Left ventricle myocardium inferior (tissue), 1 donor: ENCODE measurements around the gene ANKDD1A. TPM values are rescaled to one million over a fixed set of nuclear protein-coding genes. Genes with fewer than 3 reads are reported as not detected.

Experiments
- DNase-seq: peaks from one replicate; pipeline ENCODE4 v3.0.0-alpha.2; 2020
- H3K27ac ChIP-seq: fragments of 200-600 bp; replicated peaks from 2 replicates; pipeline ENCODE4 v1.8.0; 2021
- H3K27me3 ChIP-seq: fragments of 200-600 bp; 2 replicates; pipeline ENCODE4 v1.8.0; 2021; ENCODE audit warnings: low read depth
- H3K36me3 ChIP-seq: fragments of 200-600 bp; 2 replicates; pipeline ENCODE4 v1.8.0; 2021
- H3K4me1 ChIP-seq: fragments of 200-600 bp; 2 replicates; pipeline ENCODE4 v1.8.0; 2021
- H3K4me3 ChIP-seq: fragments of 200-600 bp; 2 replicates; pipeline ENCODE4 v1.8.0; 2021; ENCODE audit warnings: mild to moderate bottlenecking, moderate library complexity
- H3K9me3 ChIP-seq: fragments of 200-600 bp; replicated peaks from 2 replicates; pipeline ENCODE4 v1.8.0; 2021
- intact Hi-C: fragments of 100-400 bp; cut with micrococcal nuclease; formaldehyde crosslinking; loops from one replicate; pipeline ENCODE4 v1.11.0; 2022
- total RNA-seq: library from RNA; stranded (reverse); fragmentation: NEBNext Ultra II Directional; extraction: Animal tissue kit (Norgen Biotek cat#: 25700); gene quantifications from one replicate; pipeline ENCODE4 v1.2.1, GENCODE V29; 2021
- TF ChIP-seq, protein P1 (sequence below): fragments of 200-600 bp; IDR thresholded peaks from 2 replicates; pipeline ENCODE4 v1.8.0; 2021; ENCODE audit warnings: antibody characterized with exemption, mild to moderate bottlenecking, borderline replicate concordance
- donor health status: DM: no; HTN: yes; CAD: no; lungs with severe emphysema.

The ANKDD1A gene
- total RNA-seq, 1 donor from 2014 or later, result 1.8 TPM

DNA sequence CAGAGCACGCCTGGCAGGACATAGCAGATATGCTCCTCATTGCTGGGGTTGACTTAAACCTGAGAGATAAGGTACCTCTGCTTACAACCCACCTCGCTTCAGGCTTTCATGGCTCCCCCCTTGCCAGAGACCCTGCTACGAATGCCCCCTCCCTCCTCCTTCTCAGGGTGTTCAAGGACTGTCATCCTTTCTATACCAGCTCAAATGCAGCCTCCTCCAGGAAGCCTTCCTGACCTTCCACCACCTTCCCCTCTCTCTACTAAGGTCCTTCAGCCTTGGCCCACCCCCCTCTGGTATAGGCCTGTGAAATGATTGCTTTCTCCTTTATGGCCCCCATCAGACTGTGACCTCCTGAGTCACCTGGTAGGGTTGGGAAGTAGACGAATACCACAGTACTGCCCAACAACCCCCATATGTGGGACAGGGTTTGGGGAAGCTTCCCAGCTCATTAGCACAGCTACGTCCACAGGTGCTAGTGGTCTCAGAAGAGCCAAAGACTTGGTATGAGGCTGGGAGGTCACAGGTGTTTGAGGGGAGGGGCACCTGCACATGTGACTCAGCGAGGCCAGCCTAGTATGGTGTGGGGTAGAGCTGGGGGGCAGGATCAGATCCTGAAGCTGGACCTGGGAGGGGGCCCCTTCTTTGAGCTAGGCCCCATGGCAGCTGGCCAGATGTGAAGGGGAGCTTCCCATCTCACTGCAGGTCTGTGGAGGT, 32.0 kb downstream of the ANKDD1A start:
- TF ChIP-seq, protein P1, sequence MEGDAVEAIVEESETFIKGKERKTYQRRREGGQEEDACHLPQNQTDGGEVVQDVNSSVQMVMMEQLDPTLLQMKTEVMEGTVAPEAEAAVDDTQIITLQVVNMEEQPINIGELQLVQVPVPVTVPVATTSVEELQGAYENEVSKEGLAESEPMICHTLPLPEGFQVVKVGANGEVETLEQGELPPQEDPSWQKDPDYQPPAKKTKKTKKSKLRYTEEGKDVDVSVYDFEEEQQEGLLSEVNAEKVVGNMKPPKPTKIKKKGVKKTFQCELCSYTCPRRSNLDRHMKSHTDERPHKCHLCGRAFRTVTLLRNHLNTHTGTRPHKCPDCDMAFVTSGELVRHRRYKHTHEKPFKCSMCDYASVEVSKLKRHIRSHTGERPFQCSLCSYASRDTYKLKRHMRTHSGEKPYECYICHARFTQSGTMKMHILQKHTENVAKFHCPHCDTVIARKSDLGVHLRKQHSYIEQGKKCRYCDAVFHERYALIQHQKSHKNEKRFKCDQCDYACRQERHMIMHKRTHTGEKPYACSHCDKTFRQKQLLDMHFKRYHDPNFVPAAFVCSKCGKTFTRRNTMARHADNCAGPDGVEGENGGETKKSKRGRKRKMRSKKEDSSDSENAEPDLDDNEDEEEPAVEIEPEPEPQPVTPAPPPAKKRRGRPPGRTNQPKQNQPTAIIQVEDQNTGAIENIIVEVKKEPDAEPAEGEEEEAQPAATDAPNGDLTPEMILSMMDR, result no peak
- Histone ChIP-seq H3K4me1 (no peaks in the 10 kb centered on the region), H3K9me3 (no peaks in the 10 kb centered on the region), H3K27ac (no peak overlapping the region), H3K4me3 (no peak overlapping the region), H3K27me3 (no peaks in the 10 kb centered on the region), H3K36me3 (no peaks in the 10 kb centered on the region)
- DNase-seq, result no peak
- intact Hi-C loops, result no loop called here

DNA sequence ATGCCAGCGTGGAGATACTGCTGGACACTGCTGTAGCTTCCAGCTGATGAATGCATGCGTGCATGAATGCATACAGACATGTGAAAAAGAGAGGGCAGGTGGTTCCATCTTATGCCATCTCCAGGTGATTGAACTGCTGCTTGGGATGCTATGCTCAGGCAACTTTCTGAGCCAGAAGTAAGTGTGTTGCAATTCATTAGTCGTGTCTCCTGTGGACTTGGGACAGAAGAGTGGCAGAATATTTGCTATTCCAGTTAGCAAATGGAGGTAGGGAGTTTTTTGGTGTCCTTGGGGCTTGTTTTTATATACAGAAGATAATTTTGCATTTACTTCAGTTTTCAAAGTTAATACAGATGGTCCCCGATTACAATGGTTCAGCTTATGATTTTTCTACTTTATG, 33.3 kb downstream of the ANKDD1A start:
- no peaks in the 10 kb centered on the region for H3K4me1 ChIP-seq
- no peaks in the 10 kb centered on the region for H3K27me3 ChIP-seq
- no peaks in the 10 kb centered on the region for H3K9me3 ChIP-seq
- intact Hi-C loops, result no loop called here
- H3K4me3 ChIP-seq, result no peak overlapping the region
- no peak for DNase-seq
- H3K27ac ChIP-seq, result no peak overlapping the region
- no peaks in the 10 kb centered on the region for H3K36me3 ChIP-seq
- TF ChIP-seq, protein P1, result no peak

DNA sequence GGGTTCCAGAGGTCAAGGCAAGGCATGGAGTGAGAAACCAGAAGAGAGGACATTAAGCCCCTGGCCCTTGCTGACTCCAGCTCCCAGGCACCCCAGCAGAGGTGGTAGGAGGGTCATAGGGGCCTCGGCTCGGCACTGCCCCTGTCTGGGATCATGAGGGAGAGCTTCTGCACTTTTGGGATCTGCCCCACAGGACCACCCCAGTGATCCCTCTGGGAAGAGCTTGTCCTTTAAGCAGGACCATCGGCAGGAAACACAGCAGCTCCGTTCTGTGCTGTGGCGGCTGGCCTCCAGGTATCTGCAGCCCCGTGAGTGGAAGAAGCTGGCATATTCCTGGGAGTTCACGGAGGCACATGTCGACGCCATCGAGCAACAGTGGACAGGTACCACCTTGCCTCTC, 35.5 kb downstream of the ANKDD1A start:
- intact Hi-C loops, result no loop called here
- H3K9me3 ChIP-seq, result no peaks in the 10 kb centered on the region
- H3K36me3 ChIP-seq, result no peaks in the 10 kb centered on the region
- no peak overlapping the region for H3K4me3 ChIP-seq
- no peak for DNase-seq
- H3K27ac ChIP-seq, result no peak overlapping the region
- H3K4me1 ChIP-seq, result no peaks in the 10 kb centered on the region
- H3K27me3 ChIP-seq, result no peaks in the 10 kb centered on the region
- TF ChIP-seq, protein P1, result no peak

DNA sequence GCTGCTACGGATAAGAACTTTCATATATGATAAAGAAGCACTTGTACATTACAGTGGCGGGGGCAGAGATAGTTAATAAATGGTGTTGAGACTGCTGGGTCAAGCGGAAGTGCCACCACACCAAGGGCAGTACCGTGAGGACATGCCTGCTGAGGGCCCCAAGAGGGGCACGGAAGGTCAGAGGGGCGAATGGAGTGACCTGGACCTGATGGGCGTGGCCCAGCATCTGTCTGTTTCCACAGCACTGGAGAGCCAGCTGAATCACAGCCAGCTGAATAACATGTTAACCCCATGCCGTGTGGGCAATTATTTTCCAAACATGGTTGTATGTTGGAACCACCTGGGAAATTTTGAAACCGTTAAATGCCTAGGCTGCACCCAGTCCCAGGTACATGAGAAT, 37.2 kb downstream of the ANKDD1A start:
- Histone ChIP-seq H3K36me3 (no peaks in the 10 kb centered on the region), H3K4me1 (no peaks in the 10 kb centered on the region), H3K27me3 (no peaks in the 10 kb centered on the region), H3K9me3 (no peaks in the 10 kb centered on the region), H3K27ac (no peak overlapping the region), H3K4me3 (no peak overlapping the region)
- DNase-seq, result no peak
- TF ChIP-seq, protein P1, result no peak
- intact Hi-C loops, result no loop called here

DNA sequence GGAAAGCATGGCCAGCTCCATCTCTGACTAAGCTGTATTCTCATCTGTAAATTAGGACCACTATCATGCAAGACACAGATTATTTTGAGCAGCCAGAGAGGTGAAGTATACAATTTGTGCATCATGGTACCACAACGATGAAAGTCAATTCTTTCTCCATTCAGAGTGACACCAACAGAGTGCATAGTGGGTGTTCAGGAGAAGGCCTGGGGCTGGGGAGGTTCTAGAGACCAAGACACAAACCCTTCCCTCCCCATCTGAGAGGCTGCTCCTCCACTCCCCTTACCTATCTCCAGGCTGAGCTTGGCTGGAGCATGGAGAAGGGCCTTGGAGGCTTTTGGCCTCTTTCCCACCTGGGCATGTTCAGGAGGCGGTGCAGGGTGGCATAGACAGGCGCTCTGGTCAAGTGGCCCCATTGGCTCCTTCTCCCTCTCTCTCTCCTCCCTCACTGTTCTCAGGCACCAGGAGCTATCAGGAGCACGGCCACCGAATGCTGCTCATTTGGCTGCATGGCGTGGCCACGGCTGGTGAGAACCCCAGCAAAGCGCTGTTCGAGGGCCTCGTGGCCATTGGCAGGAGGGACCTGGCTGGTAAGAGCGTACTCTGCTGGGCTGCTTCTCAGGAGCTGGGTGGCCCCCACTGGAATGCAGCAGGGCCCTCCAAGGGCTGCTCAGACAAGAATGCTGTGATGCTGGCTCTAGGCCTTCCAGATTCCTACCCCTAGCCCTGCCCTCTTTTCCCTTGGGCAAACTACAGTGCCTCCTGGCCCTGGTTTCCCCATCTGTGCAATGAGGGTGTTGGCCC, 37.9 kb downstream of the ANKDD1A start:
- no peaks in the 10 kb centered on the region for H3K36me3 ChIP-seq
- no peaks in the 10 kb centered on the region for H3K27me3 ChIP-seq
- DNase-seq, result no peak
- H3K4me3 ChIP-seq, result no peak overlapping the region
- intact Hi-C loops, result no loop called here
- H3K9me3 ChIP-seq, result no peaks in the 10 kb centered on the region
- TF ChIP-seq, protein P1, result no peak
- H3K4me1 ChIP-seq, result no peaks in the 10 kb centered on the region
- no peak overlapping the region for H3K27ac ChIP-seq
